ENCODE results near the gene MAPK1. TPM values are rescaled to one million over a fixed set of nuclear protein-coding genes. Genes with fewer than 3 reads are reported as not detected.
A peak's percentile ranks its signal among the peaks of the same experiment; 100 is the strongest.

Gene MAPK1
- total RNA-seq, 1 experiment from 2014 or later: 90.3 TPM

GRCh38 chr22:21719024-21719423, 148.4 kb downstream of the MAPK1 start:
- Histone ChIP-seq H4K91ac (ENCODE audit: insufficient read length, low read depth, low read length) (no peak overlapping the region), H3K79me2 (ENCODE audit: insufficient read depth, low read length) (no peaks in the 10 kb centered on the region), H3K56ac (ENCODE audit: insufficient read length, low read depth, low read length) (no peak overlapping the region), H4K5ac (ENCODE audit: insufficient read length, low read depth, low read length) (no peak overlapping the region), H3K4ac (ENCODE audit: low read depth, low read length) (no peak overlapping the region), H2AFZ (ENCODE audit: low read length) (no peak overlapping the region), H3K27me3 (ENCODE audit: insufficient read depth, low read length) (no peaks in the 10 kb centered on the region), H4K20me1 (ENCODE audit: control insufficient read depth, insufficient read depth, insufficient read length) (no peaks in the 10 kb centered on the region), H2BK15ac (ENCODE audit: low read depth, low read length) (no peak overlapping the region), H3K9me3 (ENCODE audit: control insufficient read depth, low read depth, low read length) (no peaks in the 10 kb centered on the region), H3K27ac (ENCODE audit: insufficient read length, low read depth, low read length) (no peak overlapping the region), H3K18ac (ENCODE audit: insufficient read length, low read depth, low read length) (no peak overlapping the region), H2BK20ac (ENCODE audit: low read depth, low read length, poor library complexity, severe bottlenecking) (no peak overlapping the region), H2BK5ac (ENCODE audit: insufficient read length, low read length) (no peak overlapping the region), H4K8ac (replicated peaks; ENCODE audit: insufficient read length, low read depth, low read length) (no peak overlapping the region), H2AK5ac (ENCODE audit: insufficient read length, low read length) (no peak overlapping the region), H2BK12ac (ENCODE audit: insufficient read length, low read depth, low read length) (no peak overlapping the region), H2BK120ac (ENCODE audit: low read depth, low read length, poor library complexity, severe bottlenecking) (no peak overlapping the region), H3K14ac (ENCODE audit: insufficient read depth, low read length) (no peak overlapping the region), H3K23me2 (ENCODE audit: insufficient read length, low read depth, low read length, poor library complexity, severe bottlenecking) (no peaks in the 10 kb centered on the region), H3K23ac (ENCODE audit: insufficient read length, low read depth, low read length) (no peak overlapping the region), H3K4me2 (ENCODE audit: insufficient read depth, insufficient read length, low read length) (no peak overlapping the region), H3K9ac (ENCODE audit: extremely low read depth, insufficient read length, low read length) (no peak overlapping the region), H3K79me1 (ENCODE audit: insufficient read depth, low read depth, low read length, poor library complexity, severe bottlenecking) (no peaks in the 10 kb centered on the region), H3K4me1 (ENCODE audit: insufficient read depth, low read length) (no peaks in the 10 kb centered on the region), H3T11ph (ENCODE audit: low read length) (no peak overlapping the region)
- Mint-ChIP-seq H3K27ac (peak overlapping the region in 1 of 3 experiments; percentile 3; a peak in 2 of 7 replicates), H3K9me3 (no peaks in the 10 kb centered on the region), H3K27me3 (ENCODE audit: low read depth) (no peaks in the 10 kb centered on the region; the same call in 1 of the 2 replicates), H3K36me3 (ENCODE audit: insufficient read depth in 1 of 3, low read depth in 3 of 3) (peaks cover 0 to 4% (median 2%) of the 10 kb centered on the region in 3 experiments; a peak in 5 of 7 replicates), H3K4me1 (peaks cover 0 to 3% of the 10 kb centered on the region in 2 experiments; a peak in 2 of 4 replicates), H3K4me3 (no peak overlapping the region)
- no peak for TF ChIP-seq CTCF (conservative IDR thresholded peaks at IDR 0.05)
- WGBS (ENCODE audit: extremely low coverage, insufficient read length, low lambda C conversion rate): no CpG with 5 or more reads among the region's 4 CpGs
- no peak for DNase-seq

Measured in H9 (cell line).